HG03457 (cell line): ENCODE results near the gene CCR5AS.

Source experiments
- ATAC-seq: cut with Tn5 transposase; IDR thresholded peaks from one replicate; pipeline ENCODE4 v1.9.1; 2021; ENCODE audit warnings: moderate number of reproducible peaks; ENCODE audit not compliant: unreplicated experiment

Gene CCR5AS

GRCh38 chr3:46321461-46322104 lies 85.3 kb downstream of the CCR5AS start:
- no peak for ATAC-seq

GRCh38 chr3:46318207-46318927 lies 88.5 kb downstream of the CCR5AS start:
- ATAC-seq: no peak

- no peak for ATAC-seq
Measured at GRCh38 chr3:46316206-46316605, 90.7 kb downstream of the CCR5AS start.

GRCh38 chr3:46314517-46314916 lies 92.3 kb downstream of the CCR5AS start:
- ATAC-seq: no peak
